HG03558 (cell line): ENCODE measurements around the gene LAX1.

ENCODE experiments used
- ATAC-seq: cut with Tn5 transposase; IDR thresholded peaks from one replicate; pipeline ENCODE4 v1.9.1; 2021; ENCODE audit warnings: moderate number of reproducible peaks; ENCODE audit not compliant: unreplicated experiment; ENCODE audit errors: extremely low read depth

Gene LAX1

GRCh38 chr1:203799157-203799556 lies 34.2 kb downstream of the LAX1 start:
- no peak for ATAC-seq

GRCh38 chr1:203799971-203800370 lies 35.0 kb downstream of the LAX1 start:
- no peak for ATAC-seq

GRCh38 chr1:203805689-203806088 lies 40.7 kb downstream of the LAX1 start:
- no peak for ATAC-seq

GRCh38 chr1:203807196-203807595 lies 42.2 kb downstream of the LAX1 start:
- no peak for ATAC-seq

- no peak for ATAC-seq
Observed at GRCh38 chr1:203813581-203814341, 48.8 kb downstream of the LAX1 start.

GRCh38 chr1:203818399-203818798 lies 53.4 kb downstream of the LAX1 start:
- no peak for ATAC-seq

- no peak for ATAC-seq
Observed at GRCh38 chr1:203823306-203823705, 58.3 kb downstream of the LAX1 start.
